GM18511 (cell line): ENCODE measurements around the gene SCG5.

Experiments
- ATAC-seq: cut with Tn5 transposase; IDR thresholded peaks from one replicate; pipeline ENCODE4 v1.9.1; 2021; ENCODE audit warnings: mild to moderate bottlenecking, moderate library complexity; ENCODE audit not compliant: unreplicated experiment

The SCG5 gene

GRCh38 chr15:32690941-32691688 is 49.6 kb downstream of the SCG5 start:
- ATAC-seq = no peak

GRCh38 chr15:32691689-32692038 is 50.2 kb downstream of the SCG5 start:
- no peak for ATAC-seq

GRCh38 chr15:32692286-32692685 is 50.8 kb downstream of the SCG5 start:
- ATAC-seq = no peak

GRCh38 chr15:32694222-32694983 is 52.9 kb downstream of the SCG5 start:
- ATAC-seq = no peak

- no peak for ATAC-seq
Observed at GRCh38 chr15:32698773-32699390, 57.4 kb downstream of the SCG5 start.

GRCh38 chr15:32700501-32701150 is 59.1 kb downstream of the SCG5 start:
- ATAC-seq = no peak

GRCh38 chr15:32701863-32702262 is 60.4 kb downstream of the SCG5 start:
- ATAC-seq = no peak

GRCh38 chr15:32704395-32704981 is 63.0 kb downstream of the SCG5 start:
- ATAC-seq = no peak

- ATAC-seq = no peak
Observed at GRCh38 chr15:32705446-32705845, 63.9 kb downstream of the SCG5 start.

GRCh38 chr15:32706704-32707103 is 65.2 kb downstream of the SCG5 start:
- no peak for ATAC-seq

- no peak for ATAC-seq
Observed at GRCh38 chr15:32707436-32707835, 65.9 kb downstream of the SCG5 start.

GRCh38 chr15:32709295-32710033 is 68.0 kb downstream of the SCG5 start:
- ATAC-seq = no peak

- peak; percentile 70 for ATAC-seq
Observed at GRCh38 chr15:32715276-32715675, 73.8 kb downstream of the SCG5 start.

GRCh38 chr15:32716216-32716914 is 74.9 kb downstream of the SCG5 start:
- no peak for ATAC-seq

GRCh38 chr15:32716915-32717425 is 75.5 kb downstream of the SCG5 start:
- ATAC-seq = no peak

- ATAC-seq = no peak
Observed at GRCh38 chr15:32717426-32718226, 76.1 kb downstream of the SCG5 start, which contains the start of gene GREM1. TSS of gene GREM1 (plus strand) at chr15:32718004. CDS start at chr15:32730691, 12,687 bp downstream.

- ATAC-seq = no peak
Observed at GRCh38 chr15:32718227-32718820, 76.8 kb downstream of the SCG5 start.
